GM19455 (cell line): ENCODE results near the gene ATP2B2.

ENCODE experiments used
- ATAC-seq: cut with Tn5 transposase; IDR thresholded peaks from one replicate; pipeline ENCODE4 v1.9.1; 2021; ENCODE audit not compliant: unreplicated experiment

Gene ATP2B2

DNA sequence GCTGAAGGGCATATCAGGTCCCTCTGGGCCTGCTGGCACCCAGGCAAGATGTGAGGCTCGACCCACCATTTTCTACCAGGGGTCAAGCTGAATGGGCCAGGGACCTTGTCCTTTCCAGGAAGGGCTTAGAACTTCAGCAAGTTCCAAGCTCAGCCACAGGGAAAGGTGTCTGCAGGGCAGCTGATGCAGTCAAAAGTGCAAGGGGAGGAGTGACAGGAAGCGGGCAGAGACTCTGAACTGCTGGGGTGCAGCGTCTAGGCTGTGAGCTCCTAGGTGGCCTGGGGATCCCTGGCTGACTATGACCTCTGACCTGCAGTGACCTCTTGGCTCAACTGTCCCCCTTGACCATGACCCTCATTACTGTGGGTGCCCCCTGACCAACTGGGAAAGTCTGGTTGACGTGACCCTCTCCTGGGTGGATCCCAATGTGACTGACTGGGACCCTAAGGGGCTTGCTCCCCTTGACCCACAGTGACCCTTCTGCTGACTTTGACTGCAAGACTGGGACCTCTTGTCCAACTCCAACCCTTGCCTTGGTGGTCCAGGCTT is 170.1 kb downstream of the ATP2B2 start:
- no peak for ATAC-seq

DNA sequence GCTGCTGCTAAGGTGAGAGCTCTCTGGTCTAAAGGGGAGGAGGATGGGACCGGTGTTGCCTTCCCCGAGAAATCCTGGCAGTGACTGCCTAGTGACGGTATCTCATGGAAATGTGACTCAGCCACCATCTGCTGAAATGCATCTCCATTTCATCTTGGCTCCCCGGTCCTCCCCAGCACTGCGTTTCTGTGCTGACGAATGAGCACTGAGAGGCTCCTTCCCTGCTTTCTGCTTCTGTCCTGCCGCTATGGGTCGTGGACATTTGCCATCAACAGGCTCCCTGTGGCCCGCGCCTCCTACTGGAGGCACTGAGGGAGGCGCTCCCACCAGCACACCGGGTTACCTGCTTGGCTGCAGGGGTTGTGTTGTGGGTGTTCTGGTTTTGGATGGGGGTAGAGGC is 170.9 kb downstream of the ATP2B2 start:
- no peak for ATAC-seq

DNA sequence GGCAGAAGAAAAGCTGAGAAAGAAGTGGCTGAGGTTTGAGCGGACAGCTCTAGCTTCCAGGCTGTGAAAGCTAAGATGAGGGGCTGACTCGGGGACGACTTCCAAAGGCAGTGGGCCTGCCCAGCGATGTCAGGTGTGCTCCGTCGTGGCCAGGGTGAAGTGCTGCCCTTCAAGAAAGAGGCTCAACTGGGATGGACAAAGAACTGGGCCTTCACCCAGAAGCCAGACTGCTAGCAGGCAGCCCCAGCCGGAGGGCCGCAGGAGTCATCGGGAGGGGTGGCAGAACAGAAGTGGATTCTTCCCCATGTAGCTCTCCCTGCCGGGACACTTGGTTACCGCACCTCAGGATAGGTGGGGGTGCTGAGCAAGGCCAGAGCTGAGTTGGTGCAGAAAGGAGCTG is 171.3 kb downstream of the ATP2B2 start:
- no peak for ATAC-seq

DNA sequence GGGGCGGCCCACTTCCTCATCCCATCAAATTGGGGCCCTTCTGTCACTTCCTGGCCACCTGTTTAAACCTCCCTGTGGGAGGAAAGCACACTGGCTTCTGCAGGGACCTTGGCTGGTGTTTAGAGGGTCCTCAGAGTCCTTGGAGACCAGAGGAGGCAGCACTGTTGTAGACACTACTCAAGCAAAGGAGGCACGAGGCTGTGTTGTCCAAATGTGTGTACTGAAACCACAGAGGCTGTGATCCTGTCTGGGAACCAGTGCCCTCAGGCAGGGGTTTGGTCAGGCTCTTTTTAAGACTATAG is 172.1 kb downstream of the ATP2B2 start:
- ATAC-seq, result no peak

DNA sequence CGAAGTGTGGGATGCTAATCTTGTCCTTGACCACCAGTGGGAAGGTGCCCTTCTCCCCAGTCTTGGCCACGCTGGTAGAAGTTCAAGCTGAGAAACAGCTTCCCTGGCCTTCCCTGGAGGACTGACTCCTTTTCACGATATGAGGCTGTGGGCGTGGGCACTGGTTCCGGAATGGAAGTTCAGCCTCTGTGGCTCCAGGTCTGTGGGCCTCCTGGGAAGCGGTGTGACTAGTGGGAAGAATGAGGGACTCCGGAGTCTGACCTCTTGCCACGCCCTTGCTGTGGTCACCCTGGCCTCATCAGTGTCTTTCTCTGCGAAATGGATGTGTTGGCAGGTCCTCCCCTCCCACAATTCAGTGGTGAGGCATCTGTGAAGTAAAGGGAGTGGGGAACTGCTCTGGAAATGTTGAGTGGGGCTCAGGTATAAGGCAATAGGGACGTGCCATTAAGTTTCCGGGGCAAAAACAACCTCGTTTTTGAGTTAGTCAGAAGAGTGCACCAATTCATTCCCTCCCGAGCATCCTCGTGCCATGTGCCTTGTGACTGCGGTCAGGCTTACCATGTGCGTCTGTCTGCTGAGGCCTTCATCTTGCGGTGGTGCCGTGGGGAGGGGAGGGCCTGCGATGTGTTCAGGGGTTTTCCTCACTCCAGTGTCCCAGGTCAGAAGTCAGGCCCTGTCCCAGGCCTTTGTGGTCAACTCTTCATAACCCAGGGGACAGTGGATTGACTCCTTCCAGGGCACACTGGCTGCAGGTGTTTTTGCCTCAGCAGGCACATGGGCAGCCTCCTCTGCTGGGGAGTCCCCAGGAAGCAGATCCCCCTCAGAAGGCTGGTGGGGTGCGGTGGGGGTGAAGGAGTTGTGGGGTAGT is 172.7 kb downstream of the ATP2B2 start:
- ATAC-seq, result no peak

DNA sequence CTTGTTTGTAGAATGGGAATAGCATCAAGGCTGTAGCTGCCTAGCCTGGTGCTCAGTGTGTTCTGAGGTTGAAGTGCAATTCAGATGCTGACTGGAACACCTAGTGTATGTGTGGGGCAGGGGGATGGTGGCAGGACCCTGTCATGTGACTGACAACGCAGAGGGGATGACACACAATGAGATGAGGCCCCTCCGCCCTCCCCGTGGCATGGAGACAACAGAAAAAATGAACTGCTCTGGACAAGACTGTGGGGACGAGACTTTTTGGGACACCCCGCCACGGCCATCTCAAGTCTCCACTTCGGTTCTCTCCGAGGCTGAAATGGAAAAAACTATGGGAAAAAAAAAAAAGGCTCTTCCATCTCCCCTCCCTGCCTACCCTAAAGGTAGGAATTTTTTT is 174.1 kb downstream of the ATP2B2 start:
- ATAC-seq, result no peak

DNA sequence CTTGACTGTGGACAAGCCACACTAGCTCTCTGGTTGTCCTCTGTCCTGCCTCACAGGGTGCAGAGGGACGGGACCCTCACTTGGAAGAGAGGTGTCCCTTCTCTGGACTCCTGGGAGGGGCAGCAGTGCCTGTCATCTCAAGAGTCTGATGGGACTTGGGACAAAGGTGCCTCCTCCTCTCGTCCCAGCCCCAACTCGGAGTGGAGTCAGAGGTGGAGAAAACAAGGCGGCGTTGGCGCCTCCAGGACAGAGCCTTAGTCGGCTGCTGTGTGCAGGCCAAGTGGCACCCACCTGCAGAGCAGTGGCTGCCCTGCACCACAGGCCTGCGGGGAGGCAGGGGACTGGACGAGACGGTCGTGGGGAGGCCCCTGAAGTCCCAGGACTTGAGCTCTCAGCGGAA is 175.1 kb downstream of the ATP2B2 start:
- no peak for ATAC-seq

DNA sequence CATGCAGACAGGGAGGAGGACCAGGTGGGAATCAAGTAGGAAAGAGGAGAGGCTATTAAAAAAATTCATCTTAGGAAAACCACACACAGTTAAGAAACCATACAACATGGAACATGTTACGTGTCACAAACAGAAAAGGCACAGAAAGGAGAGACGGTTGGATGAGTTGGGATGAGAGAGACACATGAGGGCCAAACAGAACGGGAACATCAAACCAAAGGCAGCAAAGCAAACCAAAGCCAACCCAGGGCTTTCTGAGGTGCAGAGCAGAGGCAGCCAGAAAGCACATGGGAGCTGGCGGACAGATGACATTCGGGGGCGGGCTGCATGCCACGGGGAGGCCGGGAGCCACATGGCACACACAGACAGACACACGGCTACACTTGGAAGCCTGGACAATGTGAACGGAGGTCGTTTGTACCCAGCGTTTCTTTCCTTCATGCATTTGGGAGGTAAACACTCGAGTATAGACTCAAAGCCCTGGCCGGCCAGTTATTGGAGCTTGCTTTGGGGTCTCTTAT is 175.8 kb downstream of the ATP2B2 start:
- no peak for ATAC-seq

DNA sequence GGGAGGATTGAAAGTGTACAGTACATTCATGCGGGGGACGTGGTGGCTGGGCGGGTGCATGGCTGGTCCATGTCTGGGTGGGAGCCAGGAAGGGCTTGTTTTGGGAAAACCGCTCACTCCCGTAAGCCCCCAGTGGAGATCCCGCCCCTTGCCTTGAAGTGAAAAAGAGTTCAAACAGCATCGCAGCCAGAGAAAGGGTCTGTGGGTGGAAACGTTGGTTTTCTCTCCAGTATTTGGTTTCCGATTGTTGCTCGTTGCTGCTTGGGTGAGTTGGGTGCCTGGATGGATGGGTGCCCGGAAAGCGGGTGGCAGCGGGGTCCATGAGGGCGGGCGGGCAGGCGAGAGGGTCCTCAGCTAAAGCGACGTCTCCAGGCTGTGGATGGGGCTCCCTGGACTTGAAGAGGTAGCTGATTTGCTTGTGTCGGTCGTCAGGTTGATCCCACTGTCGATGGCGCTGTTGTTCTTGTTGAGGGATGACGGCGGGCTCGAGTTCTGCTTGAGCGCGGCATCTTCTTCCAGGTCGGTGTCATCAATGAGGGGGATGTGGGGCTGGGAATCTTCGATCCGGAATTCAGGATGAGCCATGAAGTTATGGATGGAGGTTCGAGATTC is 176.8 kb downstream of the ATP2B2 start:
- no peak for ATAC-seq

DNA sequence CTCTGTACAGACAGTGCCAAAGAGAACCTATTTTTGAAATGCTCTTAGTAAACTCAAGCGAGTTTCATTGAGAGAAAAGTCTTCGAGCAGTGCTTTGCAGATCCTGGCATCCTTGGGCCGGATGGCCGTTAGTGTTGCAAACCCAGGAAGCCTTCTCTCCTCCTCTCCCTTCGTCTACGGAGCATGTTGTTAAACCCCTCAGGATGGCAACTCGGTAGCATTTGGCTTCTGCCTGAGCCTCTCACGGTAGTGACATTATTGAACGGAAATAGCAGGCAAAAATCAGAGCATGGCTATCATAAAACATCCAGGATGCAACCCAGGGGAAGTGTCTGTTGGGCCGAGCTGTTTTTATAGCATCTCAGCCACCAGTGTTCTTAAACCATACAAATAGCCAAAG is 177.8 kb downstream of the ATP2B2 start:
- ATAC-seq, result no peak

DNA sequence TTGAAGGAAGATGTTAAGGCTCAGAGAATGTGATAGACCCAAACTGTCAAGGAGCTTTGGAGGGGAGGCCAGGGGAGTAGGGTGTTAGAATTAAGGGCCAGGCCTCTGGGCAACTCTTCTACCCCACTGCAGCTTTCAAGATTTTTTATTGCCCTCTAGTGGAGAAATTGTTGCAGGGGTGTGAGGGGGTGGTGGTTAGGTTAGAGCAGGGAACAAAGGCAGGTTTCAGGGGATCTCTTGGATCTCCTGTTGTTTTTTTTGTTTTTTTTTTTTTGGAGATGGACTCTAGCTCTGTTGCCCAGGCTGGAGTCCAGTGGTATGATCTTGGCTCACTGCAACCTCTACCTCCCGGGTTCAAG is 183.1 kb downstream of the ATP2B2 start:
- no peak for ATAC-seq

DNA sequence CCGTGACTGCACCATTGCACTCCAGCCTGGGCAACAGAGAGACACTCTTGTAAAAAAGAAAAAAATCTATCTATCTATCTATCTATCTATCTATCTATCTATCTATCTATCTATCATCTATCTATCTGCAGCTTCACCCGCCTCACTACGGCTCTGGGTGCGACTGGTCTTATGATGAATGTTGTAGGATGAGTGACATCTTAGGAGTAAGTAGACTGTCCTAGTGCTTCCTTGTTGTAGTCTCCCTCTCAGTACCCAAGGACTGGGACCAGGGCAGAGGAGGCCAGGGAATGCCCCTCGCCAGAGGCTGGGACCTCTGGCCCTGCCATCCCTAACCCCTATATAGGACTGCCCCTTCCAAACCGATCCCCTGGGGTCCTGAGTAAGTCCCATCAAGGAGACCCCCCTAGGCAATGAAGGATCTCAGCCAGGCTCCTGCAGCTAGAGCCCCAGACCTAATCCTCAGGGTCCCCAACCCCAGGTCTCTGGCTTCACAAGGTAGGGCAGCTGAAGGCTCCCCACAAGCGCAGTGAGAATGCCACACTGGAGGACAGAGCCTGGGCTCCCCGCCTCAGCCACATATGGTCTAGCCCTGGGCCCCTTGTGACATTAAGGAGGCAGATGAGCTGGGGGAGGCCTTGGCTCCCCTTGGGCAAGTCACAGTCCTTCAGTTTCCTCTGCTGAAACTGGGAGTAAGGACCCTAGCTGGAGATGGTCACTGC is 183.6 kb downstream of the ATP2B2 start:
- ATAC-seq, result no peak

DNA sequence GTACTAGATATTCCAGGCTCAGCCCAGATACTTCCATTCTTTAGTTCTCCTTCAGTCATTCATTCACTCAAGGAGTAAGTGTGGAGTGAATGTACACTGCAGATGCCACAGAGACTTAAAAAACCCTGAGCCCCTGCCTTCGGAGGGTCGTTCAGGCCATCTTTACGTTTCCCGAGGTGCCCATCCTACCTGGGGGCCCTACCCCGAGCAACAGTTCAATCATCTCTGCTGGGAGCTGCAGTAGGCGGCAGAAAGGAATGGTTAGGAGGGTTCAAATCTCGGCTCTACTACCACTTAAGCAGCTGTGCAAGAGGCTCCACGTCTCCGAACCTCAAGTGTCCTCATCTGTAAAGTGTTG is 185.1 kb downstream of the ATP2B2 start:
- ATAC-seq, result peak; percentile 7

DNA sequence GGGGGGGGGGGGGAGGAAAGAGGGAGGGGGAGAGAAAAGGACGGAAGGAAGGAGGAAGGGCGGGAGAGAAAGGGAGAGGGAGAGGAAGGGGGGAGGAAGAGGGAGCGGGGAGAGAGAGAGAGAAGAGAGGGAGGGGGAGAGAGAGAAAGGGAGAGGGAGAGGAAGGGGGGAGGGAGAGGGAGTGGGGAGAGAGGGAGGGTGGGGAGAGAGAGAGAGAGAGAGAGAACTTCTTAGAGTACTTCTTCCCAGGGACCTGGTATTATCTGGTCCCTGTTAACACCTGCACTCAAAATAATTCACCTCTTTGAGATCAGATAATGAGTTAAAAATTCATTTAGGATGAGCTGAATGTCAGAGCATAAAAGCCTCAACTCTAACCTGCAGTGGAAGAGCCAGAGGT is 185.6 kb downstream of the ATP2B2 start:
- no peak for ATAC-seq

DNA sequence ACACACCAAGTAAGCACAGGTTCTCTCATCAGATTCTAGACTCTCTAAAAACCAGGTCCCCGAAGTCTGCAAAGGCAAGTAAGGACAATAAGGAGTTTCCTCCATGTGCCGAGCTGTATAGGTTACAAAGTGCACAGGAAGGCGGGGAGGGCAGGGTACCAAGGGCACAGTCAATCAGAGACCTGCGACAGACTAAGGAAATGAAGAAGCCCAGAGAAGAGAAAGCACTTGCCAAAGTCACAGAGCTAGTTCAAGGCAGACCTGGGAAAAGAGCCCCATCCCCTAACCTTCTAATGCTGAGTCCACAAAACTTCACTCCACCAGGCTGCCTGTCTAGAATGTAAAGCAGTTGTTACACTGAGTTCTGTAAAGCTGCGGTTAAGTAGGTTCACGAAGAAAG is 186.1 kb downstream of the ATP2B2 start:
- ATAC-seq, result no peak

DNA sequence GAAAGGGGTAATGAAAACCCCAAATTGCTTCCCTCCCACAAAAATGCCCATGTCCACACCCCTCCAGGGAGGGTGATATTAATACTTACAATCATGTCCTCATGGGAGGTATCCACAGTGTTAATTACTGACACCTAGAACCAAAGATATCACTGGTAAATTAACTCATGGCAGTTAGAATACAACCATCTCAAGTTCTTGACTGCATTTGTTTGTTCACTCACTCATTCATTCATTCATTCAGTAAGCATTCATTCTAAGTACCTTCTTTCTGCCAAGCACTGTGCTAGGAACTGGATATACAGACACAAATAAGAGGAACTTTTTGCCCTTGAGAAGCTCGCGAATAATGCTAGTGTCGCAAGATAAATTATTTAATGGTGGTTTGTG is 187.4 kb downstream of the ATP2B2 start:
- no peak for ATAC-seq

DNA sequence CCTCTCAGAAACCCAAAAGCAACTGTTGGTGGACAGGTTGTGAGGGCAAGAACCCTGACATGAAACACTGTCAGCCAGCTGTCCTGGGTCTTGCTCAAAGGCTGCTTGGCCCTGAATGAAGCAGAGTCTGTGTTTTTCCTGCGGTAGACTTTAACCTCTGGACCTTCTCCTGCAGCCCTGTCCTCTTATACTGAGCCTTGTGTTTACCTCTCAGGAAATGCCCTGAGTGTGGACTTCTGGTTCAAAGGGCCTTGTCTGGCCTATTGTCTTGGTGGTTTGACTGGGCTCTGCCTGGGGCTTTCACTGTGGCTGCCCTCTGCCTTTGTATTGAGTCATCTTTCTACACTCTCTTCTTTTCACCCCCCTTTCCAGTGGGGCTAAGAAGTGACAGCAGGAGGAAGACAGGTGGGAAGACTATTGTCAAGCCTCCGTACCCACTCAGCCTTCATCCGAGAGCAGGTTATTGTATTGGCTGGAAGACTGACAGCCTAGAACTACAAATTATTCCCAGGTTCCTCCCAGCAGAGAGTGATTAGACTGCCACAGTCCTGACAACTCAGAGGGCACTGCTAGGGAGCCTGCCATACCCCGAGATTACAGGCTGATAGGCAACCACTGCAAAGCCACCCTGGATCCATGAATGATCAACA is 187.9 kb downstream of the ATP2B2 start:
- no peak for ATAC-seq

DNA sequence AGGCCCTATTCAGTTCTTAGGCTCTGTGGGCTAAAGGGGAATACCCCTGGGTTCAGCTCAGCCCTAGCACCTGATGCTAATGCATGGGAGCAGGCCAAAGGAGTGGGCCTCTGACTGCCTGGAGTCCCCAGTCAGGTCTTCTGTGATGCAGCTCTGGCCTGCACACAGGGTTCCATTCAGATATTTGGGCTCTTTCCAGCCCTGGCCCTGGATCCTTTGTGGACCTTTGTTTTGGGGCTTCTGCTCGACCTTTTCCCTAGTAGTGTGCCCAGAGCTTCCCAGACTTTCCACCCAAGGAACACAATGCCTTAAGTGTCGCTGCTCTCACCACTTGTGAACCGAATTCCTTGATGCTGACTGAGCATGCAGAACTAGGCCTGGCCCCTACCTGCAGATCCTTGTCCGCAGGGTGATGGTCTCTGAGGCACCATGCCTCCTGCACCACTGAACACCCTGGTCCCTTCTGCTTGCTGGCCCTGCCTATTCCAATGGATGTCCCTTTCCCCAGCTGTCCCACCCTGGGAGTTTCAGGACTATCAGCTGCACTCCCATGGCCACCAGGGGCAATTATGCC is 189.5 kb downstream of the ATP2B2 start:
- no peak for ATAC-seq

DNA sequence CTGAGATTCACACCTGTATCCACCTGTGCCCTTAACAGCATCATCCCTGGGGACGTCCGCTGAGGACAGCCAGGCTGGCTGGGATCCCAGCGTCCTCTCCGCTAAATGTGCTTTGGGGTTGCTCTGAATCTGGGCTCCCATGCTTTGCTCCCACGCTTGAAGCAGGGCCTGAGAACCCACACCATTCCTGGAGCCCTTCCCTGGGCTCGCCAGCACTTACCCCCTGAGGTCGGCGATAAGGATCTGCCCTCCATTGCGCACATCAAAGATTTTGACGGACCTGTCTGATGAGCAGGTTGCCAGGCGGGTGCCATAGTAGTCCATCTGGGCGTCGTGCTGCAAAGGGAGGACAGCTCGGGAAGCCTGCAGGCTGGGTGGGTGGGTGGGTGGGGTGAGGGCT is 190.3 kb downstream of the ATP2B2 start:
- ATAC-seq, result no peak

DNA sequence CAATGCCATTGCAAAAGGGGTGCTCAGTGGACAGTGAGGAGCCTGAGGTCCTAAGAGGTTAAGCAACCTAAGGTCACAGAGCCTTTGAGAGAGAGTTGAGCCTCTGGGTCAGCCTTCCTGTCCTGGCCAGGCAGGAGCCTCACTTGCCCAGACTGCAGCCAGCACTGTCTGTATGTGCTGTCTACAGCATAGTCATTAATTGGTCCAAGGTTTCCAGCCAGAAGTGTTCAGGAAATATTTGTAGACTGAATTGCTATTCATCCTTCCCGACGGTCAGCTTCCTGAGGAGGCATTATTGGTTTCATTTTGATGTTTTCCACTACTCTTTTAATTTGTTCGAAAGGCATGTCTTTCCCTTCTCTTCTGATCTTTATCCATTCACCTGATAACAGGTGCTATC is 192.5 kb downstream of the ATP2B2 start:
- no peak for ATAC-seq

DNA sequence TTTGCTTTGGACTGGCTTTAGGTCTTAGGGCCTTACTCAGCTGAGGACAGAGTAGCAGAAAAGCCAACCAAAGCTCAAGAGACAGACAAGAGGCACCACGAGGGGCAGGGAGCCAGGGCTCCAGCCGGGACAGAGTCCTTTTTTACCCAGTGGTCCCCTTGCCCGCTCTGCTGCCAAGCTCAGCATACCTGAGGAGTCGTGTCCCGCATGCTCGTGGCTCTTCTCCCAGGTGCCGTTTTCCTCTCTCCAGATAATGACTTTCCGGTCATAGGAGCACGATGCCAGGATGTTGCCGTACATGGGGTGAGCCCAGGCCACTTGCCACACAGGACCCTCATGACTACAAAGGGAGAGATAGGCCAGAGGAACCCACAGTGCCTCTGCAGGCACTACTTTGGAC is 193.0 kb downstream of the ATP2B2 start:
- ATAC-seq, result no peak
